HCT116 (cell line): ENCODE measurements around the gene BMPER. TPM values are rescaled to one million over a fixed set of nuclear protein-coding genes. Genes with fewer than 3 reads are reported as not detected.

ENCODE experiments used
- ATAC-seq: fragments of 200-7000 bp; cut with Tn5 transposase; 2 replicates; pipeline ENCODE4 v1.9.1; 2020; ENCODE audit warnings: mild to moderate bottlenecking, moderate library complexity
- BruUV-seq: library from RNA; stranded (reverse); fragments of 400-500 nt; replicated peaks from 2 replicates; lab custom pipeline; 2021; lab: Mats Ljungman, UMichigan
- CTCF ChIA-PET: fragments of 300-600 bp; sonication (Branson Sonifier 250); formaldehyde crosslinking; loops from one replicate; lab custom pipeline; 2021; ENCODE audit warnings: antibody characterized with exemption; lab: Charles Lee
- POLR2A ChIA-PET: fragments of 300-600, 350-600 bp; sonication (Branson Sonifier 250); formaldehyde crosslinking; loops from one replicate; lab custom pipeline; 2021; ENCODE audit warnings: antibody characterized with exemption; lab: Charles Lee
- RAD21 ChIA-PET, 2 experiments: fragments of 300-600 bp; sonication (Branson Sonifier 250); formaldehyde crosslinking; loops; one replicate each; lab custom pipeline; 2023; ENCODE audit warnings: low total read pairs in 2 of 2; ENCODE audit not compliant: uncharacterized antibody in 2 of 2, unreplicated experiment in 2 of 2, low non-redundant PET in 1 of 2; lab: Charles Lee
- DNase-seq: peaks from one replicate; pipeline ENCODE4 v3.0.0-alpha.2; 2010; ENCODE audit warnings: low read depth, low spot score
- H2AFZ ChIP-seq: fragments of 200-600 bp; shearing (Covaris generic), sonication (generic); 2 replicates; pipeline ENCODE4 v1.6.1; 2017; ENCODE audit warnings: low read depth, mixed run types, mixed read lengths, antibody characterized with exemption, low read length; ENCODE audit not compliant: poor library complexity, severe bottlenecking
- H3K27ac ChIP-seq: 2 replicates; pipeline ENCODE4 v1.5.1; 2012; ENCODE audit warnings: low read depth, low read length
- H3K27me3 ChIP-seq: fragments of 200-600 bp; sonication (generic); 2 replicates; pipeline ENCODE4 v1.6.1; 2016; ENCODE audit warnings: mixed run types, low read length, mixed read lengths; ENCODE audit not compliant: insufficient read depth
- H3K36me3 ChIP-seq, 2 experiments: fragments of 200-500 bp in 1 of 2; fragments of 200-600 bp in 1 of 2; sonication (Bioruptor generic) in 1 of 2; sonication (generic) in 1 of 2; 2 replicates each; pipeline versions ENCODE4 v1.5.1 to v1.6.1; 2014 to 2016; ENCODE audit warnings: low read length in 2 of 2, inconsistent platforms in 1 of 2, mixed read lengths in 1 of 2, mixed run types in 1 of 2; ENCODE audit not compliant: insufficient read depth in 2 of 2, control insufficient read depth in 1 of 2
- H3K4me1 ChIP-seq, 2 experiments: fragments of 200-600 bp in 1 of 2; sonication (generic) in 1 of 2; 2 replicates each; pipeline versions ENCODE4 v1.5.1 to v1.6.1; 2012 to 2017; ENCODE audit warnings: low read length in 2 of 2, inconsistent platforms in 1 of 2, mild to moderate bottlenecking in 1 of 2, mixed read lengths in 1 of 2, mixed run types in 1 of 2, moderate library complexity in 1 of 2; ENCODE audit not compliant: insufficient read depth in 2 of 2, control insufficient read depth in 1 of 2
- H3K4me2 ChIP-seq: fragments of 200-600 bp; sonication (generic); 2 replicates; pipeline ENCODE4 v1.6.1; 2017; ENCODE audit warnings: mixed run types, low read length, mixed read lengths
- H3K4me3 ChIP-seq, 2 experiments: fragments of 200-600 bp in 1 of 2; sonication (generic) in 1 of 2; replicated peaks in 1 of 2; 2 replicates each; pipeline ENCODE4 v1.5.1; 2011 to 2016; ENCODE audit warnings: low read length in 2 of 2, control low read depth in 1 of 2, low read depth in 1 of 2, mild to moderate bottlenecking in 1 of 2, mixed read lengths in 1 of 2, mixed run types in 1 of 2
- H3K79me2 ChIP-seq: fragments of 200-600 bp; sonication (generic); 2 replicates; pipeline ENCODE4 v1.6.1; 2017; ENCODE audit warnings: mild to moderate bottlenecking, mixed run types, low read length, moderate library complexity, mixed read lengths; ENCODE audit not compliant: insufficient read depth
- H3K9ac ChIP-seq: fragments of 200-600 bp; sonication (generic); 2 replicates; pipeline ENCODE4 v1.6.1; 2016; ENCODE audit warnings: low read length, mixed read lengths
- H3K9me2 ChIP-seq: fragments of 200-600 bp; sonication (generic), shearing (Covaris generic); 2 replicates; pipeline ENCODE4 v1.6.1; 2017; ENCODE audit warnings: mixed run types, mild to moderate bottlenecking, moderate library complexity; ENCODE audit not compliant: insufficient read depth
- H3K9me3 ChIP-seq, 2 experiments: fragments of 200-500 bp in 1 of 2; fragments of 200-600 bp in 1 of 2; sonication (Bioruptor generic) in 1 of 2; sonication (generic) in 1 of 2; 2 replicates each; pipeline ENCODE4 v1.6.1; 2014 to 2017; ENCODE audit warnings: low read length in 2 of 2, mixed read lengths in 2 of 2, inconsistent platforms in 1 of 2, low read depth in 1 of 2, mild to moderate bottlenecking in 1 of 2, mixed run types in 1 of 2, moderate library complexity in 1 of 2; ENCODE audit not compliant: control insufficient read depth in 1 of 2, insufficient read depth in 1 of 2
- H4K20me1 ChIP-seq: fragments of 200-600 bp; sonication (generic), shearing (Covaris generic); 2 replicates; pipeline ENCODE4 v1.6.1; 2017; ENCODE audit warnings: mixed run types, mild to moderate bottlenecking, moderate library complexity; ENCODE audit not compliant: insufficient read depth
- CBX3 ChIP-seq: IDR thresholded peaks from 2 replicates; pipeline ENCODE4 v1.6.1; 2012; ENCODE audit warnings: low read depth
- EZH2phosphoT487 ChIP-seq: fragments of 200-600 bp; IDR thresholded peaks from 2 replicates; pipeline ENCODE4 v1.6.1; 2018; ENCODE audit warnings: antibody characterized with exemption, borderline replicate concordance
- FOSL1 ChIP-seq: IDR thresholded peaks from 2 replicates; pipeline ENCODE4 v1.6.1; 2012; ENCODE audit warnings: low read depth
- JUND ChIP-seq: IDR thresholded peaks from 2 replicates; pipeline ENCODE4 v1.6.1; 2012
- POLR2AphosphoS5 ChIP-seq: IDR thresholded peaks from 2 replicates; pipeline ENCODE4 v1.6.1; 2011; ENCODE audit warnings: mild to moderate bottlenecking, low read depth, low read length, moderate library complexity
- SIN3A ChIP-seq: IDR thresholded peaks from 2 replicates; pipeline ENCODE4 v1.6.1; 2012; ENCODE audit warnings: low read depth
- SP1 ChIP-seq: IDR thresholded peaks from 2 replicates; pipeline ENCODE4 v1.6.1; 2012; ENCODE audit warnings: low read depth
- TCF7L2 ChIP-seq: IDR thresholded peaks from 2 replicates; pipeline ENCODE4 v1.7.0; 2011; ENCODE audit warnings: borderline replicate concordance, inconsistent platforms; ENCODE audit not compliant: insufficient read depth, insufficient read length; ENCODE audit errors: extremely low read depth
- ZBTB33 ChIP-seq: IDR thresholded peaks from 2 replicates; pipeline ENCODE4 v1.6.1; 2011; ENCODE audit warnings: mild to moderate bottlenecking, low read length, moderate library complexity; ENCODE audit not compliant: insufficient replicate concordance; ENCODE audit errors: extremely low read depth
- intact Hi-C: fragments of 100-400 bp; cut with micrococcal nuclease; formaldehyde crosslinking; loops from 2 replicates; pipeline ENCODE4 v1.10.0; 2022
- total RNA-seq: library from RNA; stranded (reverse); gene quantifications from one replicate; pipeline ENCODE4 v1.2.1, GENCODE V29; 2021; ENCODE audit not compliant: unreplicated experiment

Gene BMPER
- total RNA-seq, 1 experiment from 2014 or later, result not detected

- Histone ChIP-seq H3K27me3 (no peaks in the 10 kb centered on the region), H3K4me1 (no peaks in the 10 kb centered on the region; a peak in 1 of 4 replicates), H3K9me3 (no peaks in the 10 kb centered on the region), H3K79me2 (no peaks in the 10 kb centered on the region), H3K4me3 (no peak overlapping the region), H3K4me2 (no peak overlapping the region), H3K27ac (no peak overlapping the region), H3K9me2 (no peaks in the 10 kb centered on the region), H4K20me1 (no peaks in the 10 kb centered on the region), H3K36me3 (no peaks in the 10 kb centered on the region), H2AFZ (no peak overlapping the region), H3K9ac (no peak overlapping the region)
- intact Hi-C loops, result no loop called here
- DNase-seq (no peak), ATAC-seq (no peak)
- ChIA-PET RAD21 (no interaction called here), CTCF (interaction anchor here (1.2 kb wide), 1 partner anchor 13 kb away, joined by 4 read pairs; no protein-coding TSS in a partner anchor), POLR2A (no interaction called here)
- no peak for TF ChIP-seq JUND
- TF ChIP-seq POLR2AphosphoS5, result no peak
- no TSS peak for BruUV-seq
Observed at GRCh38 chr7:34074421-34074820, 169.1 kb downstream of the BMPER start.

- no peak overlapping the region for H3K27ac ChIP-seq
- no peak overlapping the region for H3K4me2 ChIP-seq
- no peaks in the 10 kb centered on the region for H3K79me2 ChIP-seq
- no peaks in the 10 kb centered on the region for H3K4me1 ChIP-seq
- ATAC-seq, result no peak
- ChIA-PET POLR2A (no interaction called here), RAD21 (no interaction called here)
- no peak overlapping the region for H3K4me3 ChIP-seq
- no peaks in the 10 kb centered on the region for H3K9me3 ChIP-seq
- BruUV-seq, result no TSS peak
- H3K36me3 ChIP-seq, result no peaks in the 10 kb centered on the region
- no peak overlapping the region for H2AFZ ChIP-seq
- DNase-seq, result no peak
- H3K9me2 ChIP-seq, result no peaks in the 10 kb centered on the region
- intact Hi-C loops, result no loop called here
- TF ChIP-seq TCF7L2 (no peak), SIN3A (no peak), EZH2phosphoT487 (no peak), SP1 (no peak), CBX3 (no peak), FOSL1 (no peak), ZBTB33 (no peak)
- TF ChIP-seq, all 23 proteins: peak for 0
- Histone ChIP-seq H4K20me1 (no peaks in the 10 kb centered on the region), H3K9ac (no peak overlapping the region), H3K27me3 (no peaks in the 10 kb centered on the region)
- CTCF ChIA-PET, result no interaction called here
Observed at GRCh38 chr7:34075523-34076370, 170.4 kb downstream of the BMPER start.
